IPS-20b (cell line): ENCODE data around the gene NCKAP5.

Source experiments
- H3K27ac ChIP-seq: one replicate; pipeline ENCODE4 v1.5.1; 2013; ENCODE audit warnings: low read length
- H3K27me3 ChIP-seq: 2 replicates; pipeline ENCODE4 v1.6.1; 2013; ENCODE audit warnings: mild to moderate bottlenecking, low read length, inconsistent platforms; ENCODE audit not compliant: insufficient read depth
- H3K36me3 ChIP-seq: 2 replicates; pipeline ENCODE4 v1.6.1; 2013; ENCODE audit warnings: low read depth, mild to moderate bottlenecking, inconsistent platforms, low read length, moderate library complexity; ENCODE audit not compliant: insufficient read depth
- H3K4me1 ChIP-seq: 2 replicates; pipeline ENCODE4 v1.6.1; 2013; ENCODE audit warnings: mild to moderate bottlenecking, control low read depth, inconsistent platforms, low read length, moderate library complexity; ENCODE audit not compliant: insufficient read depth
- H3K4me3 ChIP-seq: 2 replicates; pipeline ENCODE4 v1.5.1; 2013; ENCODE audit warnings: mild to moderate bottlenecking, low read length, inconsistent platforms
- H3K9ac ChIP-seq: 2 replicates; pipeline ENCODE4 v1.6.1; 2013; ENCODE audit warnings: low read depth, mild to moderate bottlenecking, inconsistent platforms, low read length, moderate library complexity
- H3K9me3 ChIP-seq: 2 replicates; pipeline ENCODE4 v1.6.1; 2013; ENCODE audit warnings: mild to moderate bottlenecking, low read depth, low read length, inconsistent platforms; ENCODE audit not compliant: insufficient read depth

The NCKAP5 gene

GRCh38 chr2:132936261-132936660 lies 632.0 kb downstream of the NCKAP5 start:
- no peak overlapping the region for H3K27ac ChIP-seq
- no peak overlapping the region for H3K4me3 ChIP-seq
- H3K9ac ChIP-seq: no peak overlapping the region
- no peaks in the 10 kb centered on the region for H3K36me3 ChIP-seq
- H3K4me1 ChIP-seq: no peaks in the 10 kb centered on the region
- H3K9me3 ChIP-seq: no peaks in the 10 kb centered on the region
- no peaks in the 10 kb centered on the region for H3K27me3 ChIP-seq

- Histone ChIP-seq H3K9ac (no peak overlapping the region), H3K4me3 (no peak overlapping the region), H3K36me3 (no peaks in the 10 kb centered on the region), H3K27ac (no peak overlapping the region), H3K9me3 (no peaks in the 10 kb centered on the region), H3K27me3 (no peaks in the 10 kb centered on the region), H3K4me1 (no peaks in the 10 kb centered on the region)
Observed at GRCh38 chr2:132929786-132930185, 638.5 kb downstream of the NCKAP5 start.

GRCh38 chr2:132923787-132924186 lies 644.5 kb downstream of the NCKAP5 start:
- Histone ChIP-seq H3K4me3 (no peak overlapping the region), H3K9me3 (no peaks in the 10 kb centered on the region), H3K9ac (no peak overlapping the region), H3K27me3 (no peaks in the 10 kb centered on the region), H3K4me1 (no peaks in the 10 kb centered on the region), H3K27ac (no peak overlapping the region), H3K36me3 (no peaks in the 10 kb centered on the region)

- Histone ChIP-seq H3K36me3 (no peaks in the 10 kb centered on the region), H3K9ac (no peak overlapping the region), H3K4me3 (no peak overlapping the region), H3K9me3 (no peaks in the 10 kb centered on the region), H3K4me1 (no peaks in the 10 kb centered on the region), H3K27ac (no peak overlapping the region), H3K27me3 (no peaks in the 10 kb centered on the region)
Observed at GRCh38 chr2:132915812-132916549, 652.3 kb downstream of the NCKAP5 start.

- H3K36me3 ChIP-seq: no peaks in the 10 kb centered on the region
- no peaks in the 10 kb centered on the region for H3K4me1 ChIP-seq
- H3K9ac ChIP-seq: no peak overlapping the region
Observed at GRCh38 chr2:132911726-132912724, 656.2 kb downstream of the NCKAP5 start.

GRCh38 chr2:132910432-132910831 lies 657.8 kb downstream of the NCKAP5 start:
- H3K4me1 ChIP-seq: no peaks in the 10 kb centered on the region
- no peaks in the 10 kb centered on the region for H3K9me3 ChIP-seq
- no peak overlapping the region for H3K27ac ChIP-seq
- H3K4me3 ChIP-seq: no peak overlapping the region
- H3K27me3 ChIP-seq: no peaks in the 10 kb centered on the region
- no peak overlapping the region for H3K9ac ChIP-seq
- no peaks in the 10 kb centered on the region for H3K36me3 ChIP-seq

More at GRCh38 chr2:132911726-132912724, 656.2 kb downstream of the NCKAP5 start:
- H3K9me3 ChIP-seq: no peaks in the 10 kb centered on the region
- H3K4me3 ChIP-seq: no peak overlapping the region
- no peaks in the 10 kb centered on the region for H3K27me3 ChIP-seq
- no peak overlapping the region for H3K27ac ChIP-seq

GRCh38 chr2:132909427-132909826 lies 658.8 kb downstream of the NCKAP5 start:
- Histone ChIP-seq H3K9me3 (no peaks in the 10 kb centered on the region), H3K4me1 (no peaks in the 10 kb centered on the region), H3K27me3 (no peaks in the 10 kb centered on the region), H3K36me3 (no peaks in the 10 kb centered on the region), H3K4me3 (no peak overlapping the region), H3K27ac (no peak overlapping the region), H3K9ac (no peak overlapping the region)

GRCh38 chr2:132904142-132904842 lies 664.0 kb downstream of the NCKAP5 start:
- Histone ChIP-seq H3K36me3 (no peaks in the 10 kb centered on the region), H3K4me1 (no peaks in the 10 kb centered on the region), H3K9me3 (no peaks in the 10 kb centered on the region), H3K27ac (no peak overlapping the region), H3K4me3 (no peak overlapping the region), H3K9ac (no peak overlapping the region), H3K27me3 (no peaks in the 10 kb centered on the region)

- Histone ChIP-seq H3K9ac (no peak overlapping the region), H3K4me3 (no peak overlapping the region), H3K4me1 (no peaks in the 10 kb centered on the region), H3K9me3 (no peaks in the 10 kb centered on the region), H3K27ac (no peak overlapping the region), H3K27me3 (no peaks in the 10 kb centered on the region), H3K36me3 (no peaks in the 10 kb centered on the region)
Observed at GRCh38 chr2:132902626-132903025, 665.6 kb downstream of the NCKAP5 start.

GRCh38 chr2:132901661-132902060 lies 666.6 kb downstream of the NCKAP5 start:
- Histone ChIP-seq H3K4me3 (no peak overlapping the region), H3K36me3 (no peaks in the 10 kb centered on the region), H3K9ac (no peak overlapping the region), H3K4me1 (no peaks in the 10 kb centered on the region), H3K9me3 (no peaks in the 10 kb centered on the region), H3K27ac (no peak overlapping the region), H3K27me3 (no peaks in the 10 kb centered on the region)

GRCh38 chr2:132897111-132897510 lies 671.2 kb downstream of the NCKAP5 start:
- Histone ChIP-seq H3K9ac (no peak overlapping the region), H3K27ac (no peak overlapping the region), H3K4me1 (no peaks in the 10 kb centered on the region; the same call in 1 of the 2 replicates), H3K4me3 (no peak overlapping the region), H3K9me3 (no peaks in the 10 kb centered on the region), H3K36me3 (no peaks in the 10 kb centered on the region), H3K27me3 (no peaks in the 10 kb centered on the region)
